Dermis microvascular lymphatic vessel endothelial cell (primary cell): ENCODE data around the gene TTC23L. TPM values are rescaled to one million over a fixed set of nuclear protein-coding genes. Genes with fewer than 3 reads are reported as not detected.
A peak's percentile ranks its signal among the peaks of the same experiment; 100 is the strongest.

ENCODE experiments used
- DNase-seq, 2 donors: peaks; one replicate each; pipeline versions ENCODE4 v3.0.0 to v3.0.0-alpha.2; 2010; ENCODE audit warnings: low read depth in 2 of 2
- total RNA-seq: library from RNA; depleted of rRNA; stranded (reverse); fragments of >200 nt; gene quantifications from 2 replicates; pipeline ENCODE4 v1.2.1, GENCODE V29; 2014

The TTC23L gene
- total RNA-seq, 1 donor from 2014 or later: 0.26 TPM

DNA sequence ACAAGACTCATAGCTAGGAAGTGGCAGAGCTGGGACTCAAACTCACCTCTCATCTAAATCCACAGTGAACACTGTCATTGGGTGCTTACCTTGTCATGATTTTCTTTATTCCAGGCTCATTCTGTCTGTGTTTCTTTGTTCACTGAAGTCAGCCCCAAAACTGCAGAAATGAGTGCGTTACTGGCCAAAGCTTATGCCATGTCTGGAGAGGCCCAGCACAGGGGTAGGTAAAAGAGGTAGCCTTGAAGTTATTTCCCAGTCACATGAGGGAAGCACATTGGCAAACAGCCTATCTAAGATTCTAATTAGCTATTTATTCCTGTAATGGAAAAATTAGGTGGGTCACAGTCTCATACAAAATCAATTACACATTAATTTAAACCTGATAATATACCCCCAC, 29.8 kb downstream of the TTC23L start:
- no peak for DNase-seq

- no peak for DNase-seq
Measured at GRCh38 chr5:34869256-34869655, 30.3 kb downstream of the TTC23L start.

DNA sequence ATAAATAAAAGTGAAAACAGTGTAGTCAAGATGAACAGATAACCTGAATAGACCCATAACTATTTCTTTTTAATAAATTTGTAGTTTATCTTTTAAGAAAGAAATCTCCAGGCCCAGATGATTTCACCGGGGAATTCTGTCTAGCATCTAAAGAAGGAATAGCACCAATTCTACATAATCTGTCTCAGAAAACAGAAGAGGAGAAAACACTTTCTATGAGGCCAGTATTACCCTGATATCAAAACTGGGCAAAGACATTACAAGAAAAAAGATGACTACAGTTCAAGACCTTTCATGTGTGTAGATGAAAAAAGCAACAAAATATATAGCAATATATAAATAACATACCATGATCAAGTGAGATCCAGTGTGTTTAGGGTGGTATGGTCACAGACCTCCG, 31.4 kb downstream of the TTC23L start:
- DNase-seq: no peak

- DNase-seq: no peak
Measured at GRCh38 chr5:34876275-34876674, 37.3 kb downstream of the TTC23L start.

- DNase-seq: no peak
Measured at GRCh38 chr5:34881246-34881645, 42.3 kb downstream of the TTC23L start.

- DNase-seq: no peak
Measured at GRCh38 chr5:34886392-34887119, 47.6 kb downstream of the TTC23L start.

GRCh38 chr5:34889394-34889793, 50.4 kb downstream of the TTC23L start:
- no peak for DNase-seq

GRCh38 chr5:34891981-34892380, 53.0 kb downstream of the TTC23L start:
- DNase-seq: no peak

DNA sequence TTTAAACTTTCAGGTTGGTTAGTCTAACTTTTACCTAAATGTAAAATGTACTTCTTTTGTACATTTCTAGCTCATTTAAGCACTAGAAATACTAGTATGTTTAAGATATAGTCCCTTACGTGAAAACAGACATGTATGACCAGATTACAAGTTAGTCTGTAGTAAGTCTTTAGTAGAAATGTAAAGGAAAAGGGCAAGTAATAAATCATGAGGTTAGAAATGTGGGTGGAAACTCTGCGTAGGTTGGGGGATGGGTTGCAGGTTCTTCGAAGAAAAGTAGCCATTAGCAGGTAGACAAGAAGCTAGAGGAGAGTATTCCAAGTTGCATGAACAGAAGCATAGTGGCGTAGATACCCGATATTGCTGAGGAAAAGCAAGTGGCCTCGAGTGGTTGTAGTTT, 53.5 kb downstream of the TTC23L start:
- DNase-seq: no peak

GRCh38 chr5:34894716-34895115, 55.8 kb downstream of the TTC23L start:
- DNase-seq: no peak

DNA sequence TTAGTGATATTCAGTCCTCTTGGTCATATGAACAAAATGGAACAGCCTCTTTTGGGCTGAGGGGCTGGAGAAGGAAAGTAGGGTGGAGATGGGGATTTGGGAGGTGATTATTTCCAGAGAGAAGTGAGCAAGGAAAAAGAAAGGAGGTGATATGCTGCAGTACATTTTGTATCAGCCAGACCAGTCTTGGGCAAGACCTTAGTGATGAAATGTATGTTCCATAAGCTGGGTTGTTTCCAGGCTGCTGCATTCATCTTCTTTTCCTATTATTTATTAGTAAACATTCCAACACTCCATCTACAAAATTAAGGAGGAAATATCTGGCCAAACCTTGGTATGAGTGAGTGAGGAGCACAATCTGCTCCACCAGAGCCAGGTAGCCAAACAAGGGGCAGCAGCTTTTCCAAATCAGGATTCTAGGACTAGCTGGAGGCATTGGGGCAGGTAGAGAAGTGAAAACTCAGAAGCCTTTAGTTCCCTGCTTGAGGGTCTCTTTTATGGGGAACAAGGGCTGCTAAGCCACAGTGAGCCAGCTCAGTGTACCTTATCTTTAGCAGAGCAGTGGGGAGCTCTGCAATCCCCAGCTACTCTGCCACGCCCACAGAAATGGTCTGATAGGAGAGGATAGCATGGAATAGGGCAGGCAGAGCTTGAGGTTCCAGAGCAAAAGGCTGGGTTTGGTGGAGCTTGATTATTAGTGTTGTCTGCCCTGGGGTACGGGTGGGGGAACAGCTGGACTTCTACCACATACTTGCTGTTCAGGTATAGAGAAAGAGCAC, 56.9 kb downstream of the TTC23L start:
- no peak for DNase-seq

GRCh38 chr5:34897646-34898045, 58.7 kb downstream of the TTC23L start:
- DNase-seq: no peak

DNA sequence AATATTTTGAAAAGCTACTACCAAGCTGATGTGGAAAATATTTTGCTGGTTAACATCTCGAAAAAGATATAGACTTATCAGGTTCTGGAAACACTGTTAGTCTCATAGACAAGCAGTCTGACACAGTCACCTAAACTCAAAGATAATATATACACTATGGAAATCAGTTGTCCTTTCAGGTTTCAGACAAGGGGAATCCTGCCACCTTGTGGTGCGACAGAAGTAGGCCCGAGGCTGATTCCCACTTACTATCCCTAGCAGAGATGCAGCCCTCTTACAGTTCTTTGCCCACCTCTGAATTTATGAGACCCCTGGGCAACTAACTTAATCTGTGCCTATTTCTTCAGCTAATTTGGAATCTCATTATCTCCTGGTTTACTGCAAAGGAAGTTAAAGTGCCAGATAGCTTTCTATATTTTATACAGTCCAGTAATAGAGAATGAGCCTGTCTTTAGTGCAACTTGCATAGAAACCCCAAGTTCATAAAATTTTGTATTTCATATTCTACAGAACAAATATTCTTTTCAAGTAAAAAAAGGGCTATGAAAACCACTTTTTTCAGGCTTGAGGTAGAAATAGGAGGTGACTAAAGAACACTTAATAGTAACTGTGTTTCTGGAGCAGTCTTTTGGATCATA, 59.4 kb downstream of the TTC23L start:
- DNase-seq: peak; percentile 65 to 81

- no peak for DNase-seq
Measured at GRCh38 chr5:34899066-34899465, 60.1 kb downstream of the TTC23L start.

- no peak for DNase-seq
Measured at GRCh38 chr5:34900652-34901051, 61.7 kb downstream of the TTC23L start.

DNA sequence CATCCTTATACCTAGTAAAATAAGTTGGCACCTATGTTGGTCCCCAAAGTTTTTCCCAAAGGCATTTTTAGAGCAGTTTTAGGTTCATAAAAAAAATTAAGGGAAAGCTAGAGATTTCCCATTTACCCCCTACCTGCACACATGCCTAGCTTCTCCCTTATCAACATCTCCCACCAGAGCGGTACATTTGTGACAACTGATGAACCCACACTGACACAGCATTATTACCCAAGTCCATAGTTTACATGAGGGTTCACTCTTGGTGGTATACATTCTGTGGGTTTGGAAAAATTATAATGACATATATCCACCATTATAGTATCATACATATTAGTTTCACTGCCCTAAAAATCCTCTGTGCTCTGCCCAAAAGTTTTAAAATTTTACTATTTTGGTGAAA, 64.3 kb downstream of the TTC23L start:
- no peak for DNase-seq

DNA sequence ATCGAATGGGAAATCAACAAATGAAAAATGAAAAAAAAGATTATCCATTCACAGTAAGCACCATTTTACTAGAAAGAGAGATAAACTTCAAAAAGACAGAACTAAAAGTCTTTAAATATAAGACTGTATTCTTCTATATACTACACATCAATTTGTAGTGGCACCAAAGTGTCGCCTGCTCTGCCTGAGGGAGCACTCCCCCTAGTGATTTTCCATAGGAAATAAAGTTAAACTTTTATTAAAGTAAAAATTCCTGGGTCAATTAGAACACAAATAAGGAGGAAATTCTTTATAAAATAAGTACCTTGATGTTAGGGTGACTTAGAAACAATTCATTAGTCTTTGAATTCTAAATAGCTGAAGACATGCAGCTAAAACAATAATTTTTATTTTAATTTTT, 66.6 kb downstream of the TTC23L start:
- peak in 1 of 2 donors; percentile 26 for DNase-seq

DNA sequence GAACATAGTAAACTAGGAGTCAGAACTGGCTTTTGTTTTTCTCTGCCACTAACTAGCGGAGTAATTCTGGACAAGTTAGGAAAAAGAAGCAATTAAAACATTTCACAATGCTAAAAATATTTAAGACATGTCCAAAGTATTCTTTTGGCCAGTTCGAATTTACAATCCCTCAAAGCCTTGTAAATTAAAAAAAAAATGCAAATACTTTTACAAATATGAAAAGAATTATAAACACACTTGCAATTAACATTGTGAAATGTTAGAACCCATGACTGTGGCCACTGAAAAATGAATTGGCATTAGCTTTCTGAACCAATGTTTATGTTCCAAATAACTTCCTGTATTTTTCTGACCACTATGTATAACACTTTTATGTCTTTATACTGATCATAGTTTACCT, 74.1 kb downstream of the TTC23L start:
- DNase-seq: no peak

GRCh38 chr5:34914671-34915138, 75.7 kb downstream of the TTC23L start:
- no peak for DNase-seq

DNA sequence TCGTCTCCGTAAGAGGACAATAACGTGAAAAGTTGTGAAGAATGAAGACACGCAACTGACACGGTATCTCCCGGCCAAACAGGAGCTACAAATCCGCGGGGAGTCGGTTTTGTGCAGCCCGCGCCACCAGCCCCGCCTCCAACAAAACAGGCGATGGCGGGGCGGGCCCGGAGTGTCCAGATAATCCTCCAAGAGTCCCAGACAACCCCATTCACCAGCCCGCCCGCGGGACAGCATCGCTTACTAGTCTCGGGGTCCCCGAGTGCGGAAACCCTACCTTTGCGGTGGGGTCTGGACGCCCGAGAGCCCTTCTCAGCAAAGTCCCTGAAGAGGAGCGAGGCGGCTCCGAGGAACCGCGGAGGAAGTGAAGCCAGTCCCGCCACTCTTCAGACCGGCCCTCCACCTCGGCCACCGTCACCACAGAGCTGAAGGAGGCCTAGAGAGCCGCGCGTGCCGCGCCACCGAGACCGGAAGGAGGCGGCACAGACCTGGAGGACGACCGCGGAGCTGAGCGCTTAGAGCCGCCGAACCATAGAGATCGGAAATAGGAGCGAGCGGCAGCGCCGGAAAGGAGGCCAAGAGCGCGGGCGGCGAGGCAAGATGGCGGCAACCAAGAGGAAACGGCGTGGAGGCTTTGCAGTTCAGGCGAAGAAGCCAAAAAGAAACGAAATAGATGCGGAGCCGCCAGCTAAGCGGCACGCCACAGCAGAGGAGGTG, 76.3 kb downstream of the TTC23L start, which contains the start of the genes BRIX1 and RAD1:
TSS of gene BRIX1 (plus strand) at position 573 of the 717 bp plus-strand sequence. CDS start at position 601, 28 bp downstream.
TSS of gene RAD1 (minus strand) at position 366 of the 717 bp plus-strand sequence. CDS start 612 bp downstream, outside the sequence.
- peak; percentile 93 to 98 for DNase-seq

DNA sequence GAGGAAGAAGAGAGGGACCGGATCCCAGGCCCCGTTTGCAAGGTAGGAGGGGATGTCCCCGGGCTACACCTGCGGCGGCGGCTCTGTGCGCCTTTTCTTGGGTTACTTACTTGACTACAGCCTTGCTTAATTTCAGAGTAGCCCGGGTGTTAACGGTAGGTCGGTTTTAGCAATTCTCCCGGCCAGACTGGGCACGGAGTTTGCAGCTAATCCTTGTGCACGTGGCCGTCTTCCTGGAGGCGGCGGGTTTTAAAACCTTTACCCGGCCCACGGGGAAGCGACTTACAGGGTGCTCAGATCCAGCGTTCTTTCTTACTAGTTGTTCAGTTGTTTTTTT, 76.9 kb downstream of the TTC23L start:
- peak in 1 of 2 donors; percentile 16 for DNase-seq

DNA sequence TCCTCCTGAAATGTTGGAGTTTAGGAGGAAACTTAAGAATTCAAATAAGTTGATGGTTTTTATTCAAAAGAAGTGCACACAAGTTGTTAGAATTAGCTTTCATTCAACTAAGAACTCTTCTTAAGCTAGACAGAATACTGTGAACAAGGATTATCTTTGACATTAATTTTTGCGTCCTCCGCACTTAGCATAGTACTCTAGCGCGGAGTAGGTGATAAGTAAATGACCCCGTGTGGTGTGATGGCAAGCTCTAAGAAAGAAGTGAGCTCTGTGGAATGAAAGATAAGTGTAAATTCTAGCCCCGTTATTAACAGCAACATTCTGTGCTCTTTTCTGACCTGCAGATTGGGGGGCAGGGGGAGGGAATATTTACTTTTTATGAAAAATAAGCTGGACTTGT, 77.6 kb downstream of the TTC23L start:
- DNase-seq: no peak
